Fibroblast of skin of left biceps (primary cell): ENCODE data around the gene SLC22A12.

ENCODE experiments used
- DNase-seq, 2 experiments: peaks; one replicate each; pipeline ENCODE4 v3.0.0-alpha.2; 2013; ENCODE audit warnings: low read depth in 2 of 2

The SLC22A12 gene

GRCh38 chr11:64647019-64647779 is 56.2 kb downstream of the SLC22A12 start:
- DNase-seq, result no peak

GRCh38 chr11:64648551-64648950 is 57.5 kb downstream of the SLC22A12 start:
- DNase-seq, result no peak

- no peak for DNase-seq
Observed at GRCh38 chr11:64649291-64649697, 58.3 kb downstream of the SLC22A12 start.

- DNase-seq, result no peak
Observed at GRCh38 chr11:64650923-64651523, 60.0 kb downstream of the SLC22A12 start.
